ENCODE data around the gene SEMA5B. TPM values are rescaled to one million over a fixed set of nuclear protein-coding genes. Genes with fewer than 3 reads are reported as not detected.

SEMA5B gene
- total RNA-seq, 1 donor from 2014 or later: 12.8 TPM

GRCh38 chr3:122903171-122903570 is 124.4 kb downstream of the SEMA5B start:
- DNase-seq (ENCODE audit: extremely low spot score, unreplicated experiment): no peak
- TF ChIP-seq CTCF (conservative IDR thresholded peaks at IDR 0.05): no peak
- no peak overlapping the region for H3K4me3 Mint-ChIP-seq
- H3K4me1 Mint-ChIP-seq (ENCODE audit: unreplicated experiment): no peaks in the 10 kb centered on the region
- H3K27me3 Mint-ChIP-seq: no peaks in the 10 kb centered on the region
- H3K27ac Mint-ChIP-seq: no peak overlapping the region
- no peaks in the 10 kb centered on the region for H3K36me3 Mint-ChIP-seq
- peaks cover 9% of the 10 kb centered on the region for H3K9me3 Mint-ChIP-seq

- Mint-ChIP-seq H3K4me3 (no peak overlapping the region), H3K36me3 (no peaks in the 10 kb centered on the region), H3K27ac (no peak overlapping the region), H3K9me3 (peaks cover 9% of the 10 kb centered on the region), H3K4me1 (ENCODE audit: unreplicated experiment) (no peaks in the 10 kb centered on the region), H3K27me3 (no peaks in the 10 kb centered on the region)
- TF ChIP-seq CTCF (conservative IDR thresholded peaks at IDR 0.05): no peak
- DNase-seq (ENCODE audit: extremely low spot score, unreplicated experiment): no peak
These were observed 125.2 kb downstream of the SEMA5B start for GRCh38 chr3:122902326-122902725.

GRCh38 chr3:122898298-122898697 is 129.3 kb downstream of the SEMA5B start:
- no peak overlapping the region for H3K4me3 Mint-ChIP-seq
- no peak for TF ChIP-seq CTCF (conservative IDR thresholded peaks at IDR 0.05)

GRCh38 chr3:122893754-122894668 is 133.6 kb downstream of the SEMA5B start:
- Mint-ChIP-seq H3K27ac (no peak overlapping the region), H3K36me3 (no peaks in the 10 kb centered on the region), H3K4me1 (ENCODE audit: unreplicated experiment) (peaks cover 21% of the 10 kb centered on the region), H3K27me3 (no peaks in the 10 kb centered on the region), H3K4me3 (no peak overlapping the region), H3K9me3 (no peaks in the 10 kb centered on the region)
- DNase-seq (ENCODE audit: extremely low spot score, unreplicated experiment): no peak
- no peak for TF ChIP-seq CTCF (conservative IDR thresholded peaks at IDR 0.05)

More at GRCh38 chr3:122898298-122898697, 129.3 kb downstream of the SEMA5B start:
- no peak overlapping the region for H3K27ac Mint-ChIP-seq
- no peaks in the 10 kb centered on the region for H3K27me3 Mint-ChIP-seq
- DNase-seq (ENCODE audit: extremely low spot score, unreplicated experiment): no peak
- peaks cover 6% of the 10 kb centered on the region for H3K4me1 Mint-ChIP-seq (ENCODE audit: unreplicated experiment)
- no peaks in the 10 kb centered on the region for H3K36me3 Mint-ChIP-seq
- no peaks in the 10 kb centered on the region for H3K9me3 Mint-ChIP-seq

GRCh38 chr3:122893282-122893681 is 134.3 kb downstream of the SEMA5B start:
- no peak for TF ChIP-seq CTCF (conservative IDR thresholded peaks at IDR 0.05)
- no peaks in the 10 kb centered on the region for H3K36me3 Mint-ChIP-seq
- DNase-seq (ENCODE audit: extremely low spot score, unreplicated experiment): no peak
- H3K9me3 Mint-ChIP-seq: no peaks in the 10 kb centered on the region
- no peaks in the 10 kb centered on the region for H3K27me3 Mint-ChIP-seq
- H3K27ac Mint-ChIP-seq: no peak overlapping the region
- H3K4me1 Mint-ChIP-seq (ENCODE audit: unreplicated experiment): peaks cover 21% of the 10 kb centered on the region
- no peak overlapping the region for H3K4me3 Mint-ChIP-seq

Data from type B pancreatic cell (in vitro differentiated cells).